GM20431 (cell line): ENCODE measurements around the gene PCDHA3.
"Not testable (repeated sequence)": the region's sequence is repeated elsewhere in the genome, so short reads cannot be mapped to it uniquely, and the experiment has no call there.

ENCODE experiments used
- in situ Hi-C: fragments of 300-500 bp; cut with MseI, MboI; formaldehyde crosslinking; loops from one replicate; pipeline ENCODE4 v1.15.0; 2020; ENCODE audit warnings: low sequenced_read_pairs; ENCODE audit not compliant: unreplicated experiment

PCDHA3 gene

DNA sequence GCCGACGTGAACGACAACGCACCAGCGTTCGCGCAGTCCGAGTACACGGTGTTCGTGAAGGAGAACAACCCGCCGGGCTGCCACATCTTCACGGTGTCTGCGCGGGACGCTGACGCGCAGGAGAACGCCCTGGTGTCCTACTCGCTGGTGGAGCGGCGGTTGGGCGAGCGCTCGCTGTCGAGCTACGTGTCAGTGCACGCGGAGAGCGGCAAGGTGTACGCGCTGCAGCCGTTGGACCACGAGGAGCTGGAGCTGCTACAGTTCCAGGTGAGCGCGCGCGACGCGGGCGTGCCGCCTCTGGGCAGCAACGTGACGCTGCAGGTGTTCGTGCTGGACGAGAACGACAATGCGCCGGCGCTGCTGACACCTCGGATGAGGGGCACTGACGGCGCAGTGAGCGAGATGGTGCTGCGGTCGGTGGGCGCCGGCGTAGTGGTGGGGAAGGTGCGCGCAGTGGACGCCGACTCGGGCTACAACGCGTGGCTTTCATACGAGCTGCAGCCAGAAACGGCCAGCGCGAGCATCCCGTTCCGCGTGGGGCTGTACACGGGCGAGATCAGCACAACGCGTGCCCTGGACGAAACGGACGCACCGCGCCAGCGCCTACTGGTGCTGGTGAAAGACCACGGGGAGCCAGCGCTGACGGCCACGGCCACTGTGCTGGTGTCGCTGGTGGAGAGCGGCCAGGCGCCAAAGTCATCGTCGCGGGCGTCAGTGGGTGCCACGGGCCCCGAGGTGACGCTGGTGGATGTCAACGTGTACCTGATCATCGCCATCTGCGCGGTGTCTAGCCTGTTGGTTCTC, 49.2 kb downstream of the PCDHA3 start:
- in situ Hi-C loops = not testable (repeated sequence)
